ENCODE measurements around the gene ADAM10.

Gene ADAM10

DNA sequence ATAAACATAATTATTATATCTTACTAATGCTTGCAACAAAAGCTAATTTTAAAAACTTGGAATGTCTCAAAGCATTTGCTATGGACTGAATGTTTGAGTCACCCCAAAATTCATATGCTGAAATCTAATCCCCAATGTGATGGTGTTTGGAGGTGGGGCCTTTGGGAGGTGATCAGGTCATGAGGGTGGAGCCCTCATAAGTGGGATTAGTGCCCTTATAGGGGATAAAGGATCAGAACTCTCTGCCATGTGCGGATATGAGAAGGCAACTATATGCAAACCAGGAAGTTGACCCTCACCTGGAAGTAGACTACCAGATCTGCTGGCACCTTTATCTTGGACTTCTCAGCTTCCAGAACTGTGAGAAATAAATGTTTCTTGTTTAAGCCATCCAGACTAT lies 180.1 kb downstream of the ADAM10 start:
- H3K4me3 ChIP-seq (ENCODE audit: low read depth in 1 of 2, low read length in 1 of 2) = no peak overlapping the region
- H3K27ac ChIP-seq = no peak overlapping the region
- H3K9me3 ChIP-seq = no peaks in the 10 kb centered on the region
- no peaks in the 10 kb centered on the region for H3K27me3 ChIP-seq
- no peaks in the 10 kb centered on the region for H3K4me1 ChIP-seq (ENCODE audit: control insufficient read depth in 1 of 2, insufficient read depth in 1 of 2, low read depth in 1 of 2, low read length in 1 of 2)
- H3K36me3 ChIP-seq = no peaks in the 10 kb centered on the region
- TF ChIP-seq, protein P1, sequence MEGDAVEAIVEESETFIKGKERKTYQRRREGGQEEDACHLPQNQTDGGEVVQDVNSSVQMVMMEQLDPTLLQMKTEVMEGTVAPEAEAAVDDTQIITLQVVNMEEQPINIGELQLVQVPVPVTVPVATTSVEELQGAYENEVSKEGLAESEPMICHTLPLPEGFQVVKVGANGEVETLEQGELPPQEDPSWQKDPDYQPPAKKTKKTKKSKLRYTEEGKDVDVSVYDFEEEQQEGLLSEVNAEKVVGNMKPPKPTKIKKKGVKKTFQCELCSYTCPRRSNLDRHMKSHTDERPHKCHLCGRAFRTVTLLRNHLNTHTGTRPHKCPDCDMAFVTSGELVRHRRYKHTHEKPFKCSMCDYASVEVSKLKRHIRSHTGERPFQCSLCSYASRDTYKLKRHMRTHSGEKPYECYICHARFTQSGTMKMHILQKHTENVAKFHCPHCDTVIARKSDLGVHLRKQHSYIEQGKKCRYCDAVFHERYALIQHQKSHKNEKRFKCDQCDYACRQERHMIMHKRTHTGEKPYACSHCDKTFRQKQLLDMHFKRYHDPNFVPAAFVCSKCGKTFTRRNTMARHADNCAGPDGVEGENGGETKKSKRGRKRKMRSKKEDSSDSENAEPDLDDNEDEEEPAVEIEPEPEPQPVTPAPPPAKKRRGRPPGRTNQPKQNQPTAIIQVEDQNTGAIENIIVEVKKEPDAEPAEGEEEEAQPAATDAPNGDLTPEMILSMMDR (IDR thresholded peaks at IDR 0.05) = no peak

DNA sequence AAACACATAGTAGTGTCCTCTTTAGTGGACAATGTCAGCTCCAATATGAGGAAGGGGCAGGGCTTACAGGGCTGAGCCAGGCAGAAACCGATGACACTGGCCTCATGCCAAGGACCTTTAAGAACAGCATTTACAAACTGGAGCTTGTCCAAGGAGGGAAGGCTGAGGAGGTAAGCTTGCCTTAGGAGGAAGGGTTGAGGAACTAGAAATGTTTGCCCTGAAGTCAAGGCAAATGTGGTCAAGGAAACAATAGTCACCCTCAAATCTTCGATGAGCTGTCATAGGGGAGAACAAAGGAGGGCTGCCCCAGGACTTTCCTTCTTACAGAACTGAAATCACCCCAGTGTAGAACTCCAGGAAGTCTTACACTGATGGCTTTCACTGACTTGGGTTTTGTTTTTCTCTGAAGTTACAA lies 181.3 kb downstream of the ADAM10 start:
- H3K27ac ChIP-seq = no peak overlapping the region

DNA sequence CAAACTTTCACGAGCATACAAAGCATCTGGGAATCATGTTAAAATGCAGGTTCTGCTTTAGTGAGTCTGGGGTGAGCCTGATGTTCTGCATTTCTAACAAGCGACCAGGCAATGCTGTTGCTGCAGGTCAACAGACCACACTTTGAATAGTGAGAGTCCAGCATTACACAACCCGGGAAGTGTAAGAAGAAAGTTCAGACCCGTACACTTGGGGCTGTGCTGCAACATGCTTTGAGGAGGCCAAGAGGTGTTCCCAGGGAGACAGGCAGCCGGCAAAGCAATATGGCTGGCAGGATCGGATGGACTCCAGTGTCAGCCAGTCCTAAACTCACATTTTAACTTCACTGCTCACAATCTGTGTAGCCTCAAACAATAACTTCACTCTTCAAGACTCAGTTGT lies 183.5 kb downstream of the ADAM10 start:
- TF ChIP-seq, protein P1 (IDR thresholded peaks at IDR 0.05) = no peak
- Histone ChIP-seq H3K9me3 (no peaks in the 10 kb centered on the region), H3K36me3 (no peaks in the 10 kb centered on the region), H3K27ac (no peak overlapping the region), H3K4me3 (ENCODE audit: low read depth in 1 of 2, low read length in 1 of 2) (no peak overlapping the region), H3K4me1 (ENCODE audit: control insufficient read depth in 1 of 2, insufficient read depth in 1 of 2, low read depth in 1 of 2, low read length in 1 of 2) (no peaks in the 10 kb centered on the region), H3K27me3 (no peaks in the 10 kb centered on the region)

More for the DNA sequence above, 181.3 kb downstream of the ADAM10 start:
- H3K4me3 ChIP-seq (ENCODE audit: low read depth in 1 of 2, low read length in 1 of 2) = no peak overlapping the region
- no peaks in the 10 kb centered on the region for H3K4me1 ChIP-seq (ENCODE audit: control insufficient read depth in 1 of 2, insufficient read depth in 1 of 2, low read depth in 1 of 2, low read length in 1 of 2)
- H3K9me3 ChIP-seq = no peaks in the 10 kb centered on the region
- TF ChIP-seq, protein P1 (IDR thresholded peaks at IDR 0.05) = no peak
- no peaks in the 10 kb centered on the region for H3K27me3 ChIP-seq
- H3K36me3 ChIP-seq = no peaks in the 10 kb centered on the region

DNA sequence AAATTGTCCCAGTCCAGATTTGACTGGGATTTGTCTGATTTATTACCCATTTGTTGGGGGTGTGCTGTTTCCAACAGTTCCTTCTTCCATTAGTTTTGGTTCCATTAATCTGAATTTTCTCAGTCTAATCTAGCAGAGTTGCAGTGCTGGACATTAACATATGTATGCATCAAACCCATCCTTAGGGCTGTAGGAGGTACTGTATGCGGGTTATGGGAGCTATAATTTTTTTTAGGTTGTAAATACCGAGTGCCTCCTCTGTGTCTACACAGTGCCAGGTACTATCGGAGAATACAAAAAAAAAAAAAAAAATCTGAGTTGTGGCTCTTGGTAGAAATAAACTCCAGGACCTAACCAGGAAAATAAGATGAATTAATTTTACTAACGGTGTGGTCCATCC lies 183.9 kb downstream of the ADAM10 start:
- Histone ChIP-seq H3K4me1 (ENCODE audit: control insufficient read depth in 1 of 2, insufficient read depth in 1 of 2, low read depth in 1 of 2, low read length in 1 of 2) (no peaks in the 10 kb centered on the region), H3K9me3 (no peaks in the 10 kb centered on the region), H3K4me3 (ENCODE audit: low read depth in 1 of 2, low read length in 1 of 2) (no peak overlapping the region), H3K27ac (no peak overlapping the region), H3K27me3 (no peaks in the 10 kb centered on the region), H3K36me3 (no peaks in the 10 kb centered on the region)
- TF ChIP-seq, protein P1 (IDR thresholded peaks at IDR 0.05) = no peak

DNA sequence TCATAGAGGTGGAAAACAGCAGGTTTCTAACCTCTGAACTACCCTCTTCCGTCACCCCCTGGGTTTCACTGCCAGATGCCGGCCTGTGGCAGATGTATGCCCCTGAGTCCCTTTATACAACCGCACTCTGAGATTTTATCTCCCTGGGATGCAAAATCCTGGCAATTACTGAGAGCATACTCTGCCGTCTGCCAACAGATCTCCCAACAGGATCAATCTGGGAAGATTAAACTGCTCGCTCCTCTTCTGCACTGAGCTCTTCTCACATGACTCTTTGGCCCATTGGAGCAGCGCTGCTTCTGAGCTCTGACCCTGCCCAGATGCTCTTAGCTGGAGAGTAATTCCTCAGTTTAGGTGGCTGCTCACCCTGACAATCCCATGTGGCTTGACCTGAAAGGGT lies 184.5 kb downstream of the ADAM10 start:
- Histone ChIP-seq H3K27ac (no peak overlapping the region), H3K9me3 (no peaks in the 10 kb centered on the region), H3K4me1 (ENCODE audit: control insufficient read depth in 1 of 2, insufficient read depth in 1 of 2, low read depth in 1 of 2, low read length in 1 of 2) (no peaks in the 10 kb centered on the region), H3K27me3 (no peaks in the 10 kb centered on the region), H3K36me3 (no peaks in the 10 kb centered on the region), H3K4me3 (ENCODE audit: low read depth in 1 of 2, low read length in 1 of 2) (no peak overlapping the region)
- TF ChIP-seq, protein P1 (IDR thresholded peaks at IDR 0.05) = no peak

DNA sequence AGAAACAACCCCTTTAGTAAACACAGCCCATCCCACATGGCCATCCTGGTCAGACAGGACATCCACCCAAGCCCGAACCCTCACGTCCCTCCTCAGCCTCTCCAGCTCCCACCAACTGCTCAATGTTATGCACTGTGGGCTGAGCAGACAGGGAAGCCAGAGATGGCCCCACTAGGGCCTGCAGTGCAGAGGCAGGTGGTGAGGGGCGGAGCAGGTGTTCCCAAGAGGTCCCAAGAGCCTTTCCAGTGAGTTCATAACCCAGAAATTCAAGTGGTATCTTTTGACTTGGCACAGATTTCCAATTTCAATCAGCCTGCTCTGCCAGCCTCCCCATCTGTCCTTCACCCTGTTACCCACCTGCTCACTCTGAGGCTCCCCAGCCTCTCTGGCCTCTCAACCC lies 187.4 kb downstream of the ADAM10 start:
- no peaks in the 10 kb centered on the region for H3K36me3 ChIP-seq
- TF ChIP-seq, protein P1 (IDR thresholded peaks at IDR 0.05) = no peak
- no peaks in the 10 kb centered on the region for H3K27me3 ChIP-seq
- no peaks in the 10 kb centered on the region for H3K4me1 ChIP-seq (ENCODE audit: control insufficient read depth in 1 of 2, insufficient read depth in 1 of 2, low read depth in 1 of 2, low read length in 1 of 2)
- H3K27ac ChIP-seq = no peak overlapping the region
- H3K9me3 ChIP-seq = no peaks in the 10 kb centered on the region
- no peak overlapping the region for H3K4me3 ChIP-seq (ENCODE audit: low read depth in 1 of 2, low read length in 1 of 2)

All from neutrophil (primary cell).